Skeletal muscle tissue (tissue), 4 donors: ENCODE data around the gene PSMB8. TPM values are rescaled to one million over a fixed set of nuclear protein-coding genes. Genes with fewer than 3 reads are reported as not detected.

Experiments used
- H3K27ac ChIP-seq: one replicate; pipeline ENCODE4 v1.7.0; 2013; ENCODE audit warnings: mild to moderate bottlenecking, low read depth, low read length, inconsistent platforms
- H3K27me3 ChIP-seq, 3 donors: one replicate each; pipeline ENCODE4 v1.7.0; 2013; ENCODE audit warnings: low read length in 3 of 3; ENCODE audit not compliant: control insufficient read depth in 3 of 3, insufficient read depth in 3 of 3
- H3K36me3 ChIP-seq, 3 donors: one replicate each; pipeline ENCODE4 v1.7.0; 2013; ENCODE audit warnings: low read length in 3 of 3; ENCODE audit not compliant: control insufficient read depth in 3 of 3, insufficient read depth in 3 of 3
- H3K4me1 ChIP-seq, 3 donors: one replicate each; pipeline ENCODE4 v1.7.0; 2013; ENCODE audit warnings: low read length in 3 of 3, mild to moderate bottlenecking in 3 of 3; ENCODE audit not compliant: control insufficient read depth in 3 of 3, insufficient read depth in 3 of 3
- H3K4me3 ChIP-seq, 3 donors: one replicate each; pipeline ENCODE4 v1.7.0; 2013; ENCODE audit warnings: low read length in 3 of 3
- H3K9ac ChIP-seq, 3 donors: one replicate each; pipeline ENCODE4 v1.7.0; 2013; ENCODE audit warnings: low read length in 3 of 3, mild to moderate bottlenecking in 3 of 3, moderate library complexity in 2 of 3, low read depth in 1 of 3
- H3K9me3 ChIP-seq, 3 donors: one replicate each; pipeline ENCODE4 v1.7.0; 2013; ENCODE audit warnings: low read length in 3 of 3; ENCODE audit not compliant: control insufficient read depth in 3 of 3
- total RNA-seq: library from RNA; depleted of rRNA; stranded (reverse); fragments of >200 nt; gene quantifications from one replicate; pipeline ENCODE4 v1.2.3, GENCODE V29; 2014
- donor health status: Osteomylitis.

PSMB8 gene
- total RNA-seq, 1 donor from 2014 or later: 18.8 TPM

- Histone ChIP-seq H3K9me3 (no peaks in the 10 kb centered on the region), H3K27ac (peak overlapping the region; percentile 84), H3K36me3 (peaks cover 8 to 21% (median 19%) of the 10 kb centered on the region in 3 donors), H3K4me1 (peaks cover 20 to 25% (median 24%) of the 10 kb centered on the region in 3 donors), H3K9ac (no peak overlapping the region), H3K4me3 (no peak overlapping the region), H3K27me3 (no peaks in the 10 kb centered on the region)
These were observed 4.5 kb downstream of the PSMB8 start for GRCh38 chr6:32839356-32839755.

GRCh38 chr6:32838114-32838958, 5.5 kb downstream of the PSMB8 start, which contains the start of gene TAP2:
Gene TAP2 (minus strand): TSS chr6:32838739. CDS start chr6:32838233, 506 bp downstream.
- Histone ChIP-seq H3K9ac (peak within 1 kb of the TSS; percentile 73 to 88 (median 82)), H3K27me3 (no peaks in the 10 kb centered on the region), H3K9me3 (no peaks in the 10 kb centered on the region), H3K36me3 (peaks cover 8 to 25% (median 19%) of the 10 kb centered on the region in 3 donors), H3K27ac (peak within 1 kb of the TSS; percentile 84), H3K4me3 (peak within 1 kb of the TSS; percentile 80 to 91 (median 85)), H3K4me1 (peaks cover 12 to 18% (median 14%) of the 10 kb centered on the region in 3 donors)

- H3K27ac ChIP-seq: peak overlapping the region; percentile 84
- peak overlapping the region; percentile 71 to 88 (median 82) for H3K9ac ChIP-seq
- peaks cover 11 to 13% (median 13%) of the 10 kb centered on the region in 3 donors for H3K4me1 ChIP-seq
- H3K4me3 ChIP-seq: peak overlapping the region; percentile 80 to 91 (median 85)
- H3K9me3 ChIP-seq: no peaks in the 10 kb centered on the region
- peaks cover 7 to 25% (median 19%) of the 10 kb centered on the region in 3 donors for H3K36me3 ChIP-seq
- no peaks in the 10 kb centered on the region for H3K27me3 ChIP-seq
These were observed 6.2 kb downstream of the PSMB8 start for GRCh38 chr6:32837651-32838113.

GRCh38 chr6:32836873-32837272, 7.0 kb downstream of the PSMB8 start:
- H3K9me3 ChIP-seq: no peaks in the 10 kb centered on the region
- no peak overlapping the region for H3K9ac ChIP-seq
- H3K27ac ChIP-seq: no peak overlapping the region
- H3K36me3 ChIP-seq: peaks cover 6 to 18% (median 18%) of the 10 kb centered on the region in 3 donors
- no peak overlapping the region for H3K4me3 ChIP-seq
- H3K4me1 ChIP-seq: peaks cover 6 to 11% (median 9%) of the 10 kb centered on the region in 3 donors
- no peaks in the 10 kb centered on the region for H3K27me3 ChIP-seq

- peaks cover 10 to 24% (median 16%) of the 10 kb centered on the region in 3 donors for H3K36me3 ChIP-seq
- H3K27me3 ChIP-seq: no peaks in the 10 kb centered on the region
- H3K27ac ChIP-seq: no peak overlapping the region
- H3K4me1 ChIP-seq: peaks cover 6 to 9% (median 9%) of the 10 kb centered on the region in 3 donors
- H3K4me3 ChIP-seq: no peak overlapping the region
- no peaks in the 10 kb centered on the region for H3K9me3 ChIP-seq
- H3K9ac ChIP-seq: no peak overlapping the region
These were observed 8.5 kb downstream of the PSMB8 start for GRCh38 chr6:32835167-32835893.

- Histone ChIP-seq H3K9me3 (no peaks in the 10 kb centered on the region), H3K4me3 (no peak overlapping the region), H3K9ac (no peak overlapping the region), H3K27me3 (no peaks in the 10 kb centered on the region), H3K36me3 (peaks cover 20 to 41% (median 26%) of the 10 kb centered on the region in 3 donors), H3K27ac (no peak overlapping the region), H3K4me1 (peaks cover 6 to 9% (median 9%) of the 10 kb centered on the region in 3 donors)
These were observed 10.2 kb downstream of the PSMB8 start for GRCh38 chr6:32833664-32834063.

GRCh38 chr6:32832535-32832934, 11.3 kb downstream of the PSMB8 start:
- Histone ChIP-seq H3K4me1 (peaks cover under 1 to 4% (median 4%) of the 10 kb centered on the region in 3 donors), H3K4me3 (no peak overlapping the region), H3K27ac (no peak overlapping the region), H3K27me3 (no peaks in the 10 kb centered on the region), H3K9me3 (no peaks in the 10 kb centered on the region), H3K9ac (no peak overlapping the region), H3K36me3 (peaks cover 20 to 48% (median 28%) of the 10 kb centered on the region in 3 donors)

GRCh38 chr6:32830936-32831335, 12.9 kb downstream of the PSMB8 start:
- Histone ChIP-seq H3K27me3 (no peaks in the 10 kb centered on the region), H3K4me1 (no peaks in the 10 kb centered on the region), H3K9me3 (no peaks in the 10 kb centered on the region), H3K36me3 (peaks cover 20 to 50% (median 28%) of the 10 kb centered on the region in 3 donors), H3K27ac (no peak overlapping the region), H3K4me3 (no peak overlapping the region), H3K9ac (no peak overlapping the region)

- Histone ChIP-seq H3K36me3 (peaks cover 16 to 45% (median 22%) of the 10 kb centered on the region in 3 donors), H3K4me3 (no peak overlapping the region), H3K9me3 (no peaks in the 10 kb centered on the region), H3K4me1 (no peaks in the 10 kb centered on the region), H3K27ac (no peak overlapping the region), H3K27me3 (no peaks in the 10 kb centered on the region), H3K9ac (no peak overlapping the region)
These were observed 13.8 kb downstream of the PSMB8 start for GRCh38 chr6:32830017-32830416.
